LNCAP (cell line): ENCODE data around the gene POLR2E.

Source experiments
- TF ChIP-seq, protein P1 (sequence below): fragments of 450-650 bp; IDR thresholded peaks from 2 replicates; pipeline ENCODE4 v1.5.1; 2017; ENCODE audit warnings: mild to moderate bottlenecking

Gene POLR2E

DNA sequence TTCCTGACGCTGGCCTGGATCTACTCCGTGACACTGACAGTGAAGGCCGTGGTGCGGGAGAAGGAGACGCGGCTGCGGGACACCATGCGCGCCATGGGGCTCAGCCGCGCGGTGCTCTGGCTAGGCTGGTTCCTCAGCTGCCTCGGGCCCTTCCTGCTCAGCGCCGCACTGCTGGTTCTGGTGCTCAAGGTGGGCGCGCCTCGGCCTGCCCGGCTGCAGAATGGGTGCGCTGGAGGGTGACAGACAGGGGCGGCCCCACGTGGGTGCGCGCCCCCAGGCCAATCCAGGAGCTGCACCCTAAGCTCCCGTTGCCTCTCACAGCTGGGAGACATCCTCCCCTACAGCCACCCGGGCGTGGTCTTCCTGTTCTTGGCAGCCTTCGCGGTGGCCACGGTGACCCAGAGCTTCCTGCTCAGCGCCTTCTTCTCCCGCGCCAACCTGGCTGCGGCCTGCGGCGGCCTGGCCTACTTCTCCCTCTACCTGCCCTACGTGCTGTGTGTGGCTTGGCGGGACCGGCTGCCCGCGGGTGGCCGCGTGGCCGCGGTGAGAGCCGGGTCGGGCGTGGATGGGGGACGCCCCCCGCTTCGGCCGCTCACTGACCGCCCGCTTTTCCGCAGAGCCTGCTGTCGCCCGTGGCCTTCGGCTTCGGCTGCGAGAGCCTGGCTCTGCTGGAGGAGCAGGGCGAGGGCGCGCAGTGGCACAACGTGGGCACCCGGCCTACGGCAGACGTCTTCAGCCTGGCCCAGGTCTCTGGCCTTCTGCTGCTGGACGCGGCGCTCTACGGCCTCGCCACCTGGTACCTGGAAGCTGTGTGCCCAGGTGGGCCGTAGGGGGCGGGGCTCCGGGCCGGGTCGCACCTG is 48.1 kb downstream of the POLR2E start:
- TF ChIP-seq, protein P1, sequence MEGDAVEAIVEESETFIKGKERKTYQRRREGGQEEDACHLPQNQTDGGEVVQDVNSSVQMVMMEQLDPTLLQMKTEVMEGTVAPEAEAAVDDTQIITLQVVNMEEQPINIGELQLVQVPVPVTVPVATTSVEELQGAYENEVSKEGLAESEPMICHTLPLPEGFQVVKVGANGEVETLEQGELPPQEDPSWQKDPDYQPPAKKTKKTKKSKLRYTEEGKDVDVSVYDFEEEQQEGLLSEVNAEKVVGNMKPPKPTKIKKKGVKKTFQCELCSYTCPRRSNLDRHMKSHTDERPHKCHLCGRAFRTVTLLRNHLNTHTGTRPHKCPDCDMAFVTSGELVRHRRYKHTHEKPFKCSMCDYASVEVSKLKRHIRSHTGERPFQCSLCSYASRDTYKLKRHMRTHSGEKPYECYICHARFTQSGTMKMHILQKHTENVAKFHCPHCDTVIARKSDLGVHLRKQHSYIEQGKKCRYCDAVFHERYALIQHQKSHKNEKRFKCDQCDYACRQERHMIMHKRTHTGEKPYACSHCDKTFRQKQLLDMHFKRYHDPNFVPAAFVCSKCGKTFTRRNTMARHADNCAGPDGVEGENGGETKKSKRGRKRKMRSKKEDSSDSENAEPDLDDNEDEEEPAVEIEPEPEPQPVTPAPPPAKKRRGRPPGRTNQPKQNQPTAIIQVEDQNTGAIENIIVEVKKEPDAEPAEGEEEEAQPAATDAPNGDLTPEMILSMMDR: no peak

DNA sequence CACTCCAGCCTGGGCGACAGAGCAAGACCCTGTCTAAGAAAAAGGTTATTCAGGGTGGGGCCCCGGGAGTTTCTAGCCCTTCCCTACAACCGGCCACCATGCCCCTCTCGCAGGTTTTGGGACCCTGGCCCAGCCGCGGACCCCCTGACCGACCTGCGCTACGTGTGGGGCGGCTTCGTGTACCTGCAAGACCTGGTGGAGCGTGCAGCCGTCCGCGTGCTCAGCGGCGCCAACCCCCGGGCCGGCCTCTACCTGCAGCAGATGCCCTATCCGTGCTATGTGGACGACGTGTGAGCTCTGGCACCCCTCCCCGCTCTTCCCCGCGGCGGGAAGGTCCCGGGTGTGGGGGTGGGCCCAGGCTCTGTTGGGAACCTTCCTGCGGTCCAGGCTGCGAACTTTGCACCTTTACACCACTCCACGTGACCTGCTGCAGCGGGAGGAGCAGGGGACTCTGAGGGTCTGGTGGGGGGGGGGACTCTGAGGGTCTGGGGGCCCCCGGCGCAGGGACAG is 49.0 kb downstream of the POLR2E start:
- TF ChIP-seq, protein P1: no peak

GRCh38 chr19:1045247-1045603 is 50.0 kb downstream of the POLR2E start:
- TF ChIP-seq, protein P1: no peak

- TF ChIP-seq, protein P1: no peak
Observed at GRCh38 chr19:1042689-1043511, 52.3 kb downstream of the POLR2E start.

DNA sequence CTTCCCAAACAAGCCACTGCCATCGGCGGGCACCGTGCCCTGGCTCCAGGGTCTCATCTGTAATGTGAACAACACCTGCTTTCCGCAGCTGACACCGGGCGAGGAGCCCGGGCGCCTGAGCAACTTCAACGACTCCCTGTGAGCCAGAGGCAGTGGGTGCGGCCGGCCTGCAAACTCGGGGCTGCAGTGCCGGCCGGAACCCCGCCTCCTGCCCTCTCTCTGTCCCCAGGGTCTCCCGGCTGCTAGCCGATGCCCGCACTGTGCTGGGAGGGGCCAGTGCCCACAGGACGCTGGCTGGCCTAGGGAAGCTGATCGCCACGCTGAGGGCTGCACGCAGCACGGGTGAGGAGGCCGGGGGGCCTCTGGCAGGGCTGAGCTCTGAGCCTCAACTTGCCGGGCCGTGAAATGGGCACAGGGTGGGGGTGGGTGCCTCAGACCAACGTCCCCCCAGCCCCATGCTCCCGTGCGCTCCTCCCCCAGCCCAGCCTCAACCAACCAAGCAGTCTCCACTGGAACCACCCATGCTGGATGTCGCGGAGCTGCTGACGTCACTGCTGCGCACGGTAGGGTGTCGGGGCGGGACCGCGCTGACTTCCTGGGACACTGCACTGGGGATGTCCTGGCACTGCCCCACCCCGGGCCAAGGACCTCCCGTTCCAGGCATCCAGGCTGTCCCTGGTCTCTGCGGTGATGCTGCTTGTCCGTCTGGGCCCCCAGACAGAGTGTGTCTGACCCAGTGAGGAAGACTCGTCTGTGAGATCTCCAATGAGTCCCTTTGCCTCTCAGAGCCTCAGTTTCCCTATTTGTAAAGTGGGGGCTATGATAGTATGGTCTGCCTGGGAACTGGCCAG is 53.1 kb downstream of the POLR2E start:
- TF ChIP-seq, protein P1: no peak

- TF ChIP-seq, protein P1: no peak
Observed at GRCh38 chr19:1041272-1041834, 53.8 kb downstream of the POLR2E start.
